Activated CD4-positive, CD25-positive, alpha-beta regulatory T cell treated with anti-CD3 and anti-CD28 coated beads, Interleukin-2, amount 50 U/mL, for 24 hours (primary cell): Measurements from ENCODE around the gene PRKAG3.
"Not testable (repeated sequence)": the region's sequence is repeated elsewhere in the genome, so short reads cannot be mapped to it uniquely, and the experiment has no call there.

Experiments
- ATAC-seq, 2 donors: fragments of 150-1000 bp; cut with Tn5 transposase; one replicate each; pipeline ENCODE4 v1.10.0; 2021; ENCODE audit warnings: mild to moderate bottlenecking in 1 of 2, moderate library complexity in 1 of 2

PRKAG3 gene

GRCh38 chr2:218780046-218780445 lies 51.6 kb downstream of the PRKAG3 start:
- ATAC-seq = no peak

- ATAC-seq = no peak
Observed at GRCh38 chr2:218777276-218777990, 54.2 kb downstream of the PRKAG3 start.

GRCh38 chr2:218776488-218776887 lies 55.1 kb downstream of the PRKAG3 start:
- ATAC-seq = no peak

GRCh38 chr2:218773881-218774280 lies 57.7 kb downstream of the PRKAG3 start:
- no peak for ATAC-seq

GRCh38 chr2:218772759-218773158 lies 58.8 kb downstream of the PRKAG3 start:
- ATAC-seq = not testable (repeated sequence)
